GM23338 (cell line): Measurements from ENCODE around the gene CYFIP2. TPM values are rescaled to one million over a fixed set of nuclear protein-coding genes. Genes with fewer than 3 reads are reported as not detected.
A peak's percentile ranks its signal among the peaks of the same experiment; 100 is the strongest.

Experiments used
- ATAC-seq: fragments of 200-7000 bp; cut with Tn5 transposase; 3 replicates; pipeline ENCODE4 v1.9.1; 2020
- DNase-seq: peaks from one replicate; pipeline ENCODE4 v3.0.0-alpha.2; 2015; ENCODE audit warnings: low spot score
- H2AFZ ChIP-seq: fragments of 200-600 bp; sonication (generic); 2 replicates; pipeline ENCODE4 v1.8.0; 2016; ENCODE audit warnings: antibody characterized with exemption, mild to moderate bottlenecking, moderate library complexity
- H3F3A ChIP-seq: fragments of 200-600 bp; sonication (generic); replicated peaks from 2 replicates; pipeline ENCODE4 v1.8.0; 2017; ENCODE audit warnings: antibody characterized with exemption, mixed run types, low read depth
- H3K27ac ChIP-seq: fragments of 200-600 bp; sonication (generic); 2 replicates; pipeline ENCODE4 v1.6.1; 2016; ENCODE audit warnings: low read depth
- H3K27me3 ChIP-seq: fragments of 200-600 bp; sonication (generic); 2 replicates; pipeline ENCODE4 v1.8.0; 2016; ENCODE audit warnings: mild to moderate bottlenecking, mixed run types, moderate library complexity; ENCODE audit not compliant: insufficient read depth
- H3K36me3 ChIP-seq: fragments of 200-600 bp; sonication (generic); 2 replicates; pipeline ENCODE4 v1.8.0; 2016; ENCODE audit warnings: mild to moderate bottlenecking; ENCODE audit not compliant: insufficient read depth
- H3K4me1 ChIP-seq: fragments of 200-600 bp; sonication (generic); 2 replicates; pipeline ENCODE4 v1.8.0; 2016; ENCODE audit warnings: mild to moderate bottlenecking, moderate library complexity; ENCODE audit not compliant: insufficient read depth
- H3K4me2 ChIP-seq: fragments of 200-600 bp; sonication (generic); 2 replicates; pipeline ENCODE4 v1.7.1; 2017; ENCODE audit warnings: mixed run types
- H3K4me3 ChIP-seq: fragments of 200-600 bp; sonication (generic); 2 replicates; pipeline ENCODE4 v1.6.1; 2016; ENCODE audit warnings: mixed run types
- H3K79me2 ChIP-seq: fragments of 200-600 bp; sonication (generic); replicated peaks from 2 replicates; pipeline ENCODE4 v1.8.0; 2017; ENCODE audit warnings: mild to moderate bottlenecking; ENCODE audit not compliant: insufficient read depth
- H3K9me2 ChIP-seq: fragments of 200-600 bp; sonication (generic); 2 replicates; pipeline ENCODE4 v1.8.0; 2017; ENCODE audit not compliant: insufficient read depth
- H4K20me1 ChIP-seq: fragments of 200-600 bp; sonication (generic); replicated peaks from 2 replicates; pipeline ENCODE4 v1.8.0; 2017; ENCODE audit warnings: mild to moderate bottlenecking; ENCODE audit not compliant: insufficient read depth
- H3K27ac Mint-ChIP-seq: 2 replicates; pipeline ENCODE4 v1.8.0; 2020; ENCODE audit warnings: inconsistent platforms, mild to moderate bottlenecking, moderate library complexity, mixed read lengths
- H3K27me3 Mint-ChIP-seq: 3 replicates; pipeline ENCODE4 v1.8.0; 2022; ENCODE audit warnings: low read depth, mild to moderate bottlenecking, moderate library complexity, mixed read lengths, inconsistent platforms; ENCODE audit not compliant: insufficient read depth, poor library complexity
- H3K36me3 Mint-ChIP-seq: 3 replicates; pipeline ENCODE4 v1.8.0; 2021; ENCODE audit warnings: low read depth, mild to moderate bottlenecking, inconsistent platforms, moderate library complexity, mixed read lengths
- H3K4me1 Mint-ChIP-seq: 3 replicates; pipeline ENCODE4 v1.8.0; 2020; ENCODE audit warnings: mild to moderate bottlenecking, inconsistent platforms, mixed read lengths
- H3K4me3 Mint-ChIP-seq: 3 replicates; pipeline ENCODE4 v1.8.0; 2021; ENCODE audit warnings: moderate library complexity, mild to moderate bottlenecking, inconsistent platforms, mixed read lengths
- H3K9me3 Mint-ChIP-seq: 3 replicates; pipeline ENCODE4 v1.8.0; 2020; ENCODE audit warnings: moderate library complexity, mild to moderate bottlenecking, inconsistent platforms, mixed read lengths
- CREB1 ChIP-seq: fragments of 250-450 bp; sonication (Bioruptor Pico); IDR thresholded peaks from 2 replicates; pipeline ENCODE4 v1.5.0; 2020; ENCODE audit warnings: low read depth, mild to moderate bottlenecking, moderate library complexity
- CTCF ChIP-seq, 2 experiments: fragments of 200-600 bp in 1 of 2; sonication (generic) in 1 of 2; conservative IDR thresholded peaks; 2 replicates each; pipeline versions ENCODE4 v1.5.1 to v1.6.1; 2016 to 2017; ENCODE audit warnings: antibody characterized with exemption in 2 of 2, low read depth in 2 of 2, mild to moderate bottlenecking in 2 of 2, moderate library complexity in 1 of 2
- ETS1 ChIP-seq: IDR thresholded peaks from 2 replicates; pipeline ENCODE4 v1.6.1; 2016; ENCODE audit warnings: antibody characterized with exemption
- EZH2phosphoT487 ChIP-seq: fragments of 200-600 bp; sonication (generic); IDR thresholded peaks from one replicate; pipeline ENCODE4 v1.8.1; 2018; ENCODE audit warnings: antibody characterized with exemption; ENCODE audit not compliant: unreplicated experiment
- NANOG ChIP-seq: IDR thresholded peaks from 2 replicates; pipeline ENCODE4 v1.6.1; 2016; ENCODE audit warnings: antibody characterized with exemption, borderline replicate concordance
- POLR2AphosphoS5 ChIP-seq: IDR thresholded peaks from 2 replicates; pipeline ENCODE4 v1.6.1; 2016; ENCODE audit warnings: antibody characterized with exemption, low read depth
- REST ChIP-seq: IDR thresholded peaks from one replicate; pipeline ENCODE4 v1.6.1; 2018; ENCODE audit warnings: antibody characterized with exemption; ENCODE audit not compliant: unreplicated experiment
- STAT1 ChIP-seq: IDR thresholded peaks from one replicate; pipeline ENCODE4 v1.6.1; 2016; ENCODE audit warnings: antibody characterized with exemption; ENCODE audit not compliant: unreplicated experiment
- ZNF114 ChIP-seq: fragments of 250-450 bp; sonication (Bioruptor Pico); IDR thresholded peaks from 2 replicates; pipeline ENCODE4 v1.5.0; 2020; ENCODE audit warnings: mild to moderate bottlenecking, moderate library complexity
- ZNF331 ChIP-seq: fragments of 250-450 bp; sonication (Bioruptor Pico); IDR thresholded peaks from 2 replicates; pipeline ENCODE4 v1.5.0; 2020; ENCODE audit warnings: low read depth, mild to moderate bottlenecking, moderate library complexity
- ZNF462 ChIP-seq: fragments of 250-450 bp; sonication (Bioruptor Pico); IDR thresholded peaks from 2 replicates; pipeline ENCODE4 v1.5.0; 2020; ENCODE audit warnings: mild to moderate bottlenecking, moderate library complexity
- polyA plus RNA-seq: library from polyadenylated mRNA; unstranded; fragments of >200 nt; fragmentation: Nextera tagmentation; extraction: Ambion mirVana; gene quantifications from 2 replicates; pipeline ENCODE4 v1.2.1, GENCODE V29; 2016
- total RNA-seq: library from RNA; depleted of rRNA; stranded (reverse); fragments of >200 nt; shearing (Covaris generic); gene quantifications from 2 replicates; pipeline ENCODE4 v1.2.3, GENCODE V29; 2014

CYFIP2 gene
- total and polyA plus RNA-seq, 2 experiments from 2014 or later: 54.1 to 98.4 TPM

- TF ChIP-seq STAT1: no peak
- TF ChIP-seq ETS1: no peak
- no peak for TF ChIP-seq REST
- no peak for TF ChIP-seq NANOG
Observed at GRCh38 chr5:157369507-157369906, 103.6 kb downstream of the CYFIP2 start (continued).

- no peak overlapping the region for H3K4me3 Mint-ChIP-seq
- Histone ChIP-seq H3K4me3 (no peak overlapping the region), H3F3A (no peaks in the 10 kb centered on the region), H4K20me1 (peaks cover 7% of the 10 kb centered on the region; the same call in 1 of the 2 replicates), H3K4me2 (no peak overlapping the region; the same call in 1 of the 2 replicates), H3K27ac (no peak overlapping the region), H3K9me2 (no peaks in the 10 kb centered on the region), H2AFZ (no peak overlapping the region), H3K79me2 (no peaks in the 10 kb centered on the region), H3K27me3 (no peaks in the 10 kb centered on the region), H3K36me3 (no peaks in the 10 kb centered on the region), H3K4me1 (no peaks in the 10 kb centered on the region; the same call in 1 of the 2 replicates)
- H3K27ac Mint-ChIP-seq: peak overlapping the region; percentile 50; the same call in 1 of the 2 replicates
- H3K27me3 Mint-ChIP-seq: peaks cover 2% of the 10 kb centered on the region
- no peaks in the 10 kb centered on the region for H3K9me3 Mint-ChIP-seq
- peak; percentile 55 for DNase-seq
- H3K36me3 Mint-ChIP-seq: peaks cover 6% of the 10 kb centered on the region; the same call in 1 of the 3 replicates
- ATAC-seq: peak; percentile 96
- H3K4me1 Mint-ChIP-seq: peaks cover 9% of the 10 kb centered on the region; the same call in 2 of the 3 replicates
- TF ChIP-seq ZNF462 (CRISPR knock-in tag) (no peak), CREB1 (CRISPR knock-in tag) (no peak), POLR2AphosphoS5 (no peak), NANOG (no peak), EZH2phosphoT487 (no peak), ZNF114 (CRISPR knock-in tag) (no peak), CTCF (conservative IDR thresholded peaks at IDR 0.05; ENCODE audit: low read depth in 2 of 2) (no peak), ZNF331 (no peak), ETS1 (no peak)
Observed at GRCh38 chr5:157370967-157371366, 105.0 kb downstream of the CYFIP2 start.
